Gastroesophageal sphincter (tissue), 3 donors: ENCODE measurements around the gene UNC13B.

ENCODE experiments used
- CTCF ChIP-seq, 4 experiments: fragments of 200-600 bp in 2 of 4; fragments of 450-650 bp in 2 of 4; sonication (generic) in 1 of 4; IDR thresholded peaks; one replicate each; pipeline ENCODE4 v1.5.1; 2017 to 2019; ENCODE audit warnings: antibody characterized with exemption in 4 of 4, mild to moderate bottlenecking in 2 of 4, moderate library complexity in 2 of 4
- POLR2A ChIP-seq, 2 donors: fragments of 450-650 bp; IDR thresholded peaks; one replicate each; pipeline ENCODE4 v1.6.1; 2017; ENCODE audit warnings: antibody characterized with exemption in 2 of 2, mild to moderate bottlenecking in 2 of 2, moderate library complexity in 1 of 2
- POLR2AphosphoS5 ChIP-seq: sonication (generic); formaldehyde crosslinking; IDR thresholded peaks from one replicate; pipeline ENCODE4 v1.6.1; 2017; ENCODE audit warnings: antibody characterized with exemption

DNA sequence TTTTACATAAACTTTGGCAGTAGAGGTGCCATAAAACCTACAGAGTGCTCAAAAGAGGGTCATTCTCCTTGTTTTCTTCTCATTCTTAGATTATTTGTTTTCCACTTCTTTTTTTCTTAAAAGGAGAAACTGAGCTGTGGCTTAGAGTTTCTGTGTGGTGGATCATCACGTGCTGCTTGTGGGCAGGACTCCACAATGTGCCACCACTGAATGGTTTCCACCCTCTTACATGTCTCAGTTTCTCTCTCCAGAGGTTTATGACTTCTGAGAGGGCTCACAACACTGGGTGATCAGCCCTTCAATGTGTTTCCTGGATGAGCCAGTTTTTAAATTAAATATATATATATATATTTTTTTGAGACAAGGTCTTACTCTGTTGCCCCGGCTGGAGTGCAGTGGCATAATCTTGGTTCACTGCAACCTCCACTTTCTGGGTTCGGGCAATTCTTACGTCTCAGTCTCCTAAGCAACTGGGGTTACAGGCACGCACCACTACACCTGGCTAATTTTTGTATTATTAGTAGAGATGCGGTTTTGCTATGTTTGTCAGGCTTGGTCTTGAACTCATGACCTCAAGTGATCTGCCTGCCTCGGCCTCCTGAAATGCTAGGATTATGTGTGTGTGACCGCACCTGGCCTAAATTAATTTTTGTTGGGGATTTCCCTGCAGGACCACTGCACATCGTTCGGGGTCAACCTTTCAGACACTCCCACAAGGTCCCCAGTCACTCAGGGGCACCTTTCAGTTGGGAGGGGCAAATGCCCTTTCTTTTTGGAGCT lies 3.1 kb upstream of the UNC13B start:
- TF ChIP-seq CTCF (IDR thresholded peaks at IDR 0.05): no peak
- TF ChIP-seq POLR2AphosphoS5: no peak
- no peak for TF ChIP-seq POLR2A (IDR thresholded peaks at IDR 0.05)
